H1 (cell line): ENCODE measurements around the gene COL6A5. TPM values are rescaled to one million over a fixed set of nuclear protein-coding genes. Genes with fewer than 3 reads are reported as not detected.

Experiments used
- EP300 ChIP-seq, 2 experiments: IDR thresholded peaks; 1 replicate in 1 of 2; 2 replicates in 1 of 2; pipeline ENCODE4 v1.6.1; 2011 to 2012; ENCODE audit warnings: low read depth in 2 of 2, low read length in 2 of 2, mild to moderate bottlenecking in 2 of 2, borderline replicate concordance in 1 of 2, inconsistent platforms in 1 of 2, moderate library complexity in 1 of 2
- GTF2F1 ChIP-seq: IDR thresholded peaks from 2 replicates; pipeline ENCODE4 v1.6.1; 2012; ENCODE audit warnings: low read depth, low read length, improper control_type of control experiment, borderline replicate concordance
- HDAC6 ChIP-seq: IDR thresholded peaks from one replicate; pipeline ENCODE4 v1.7.1; 2012; ENCODE audit warnings: low read depth, mild to moderate bottlenecking, inconsistent platforms, low read length, moderate library complexity
- KDM4A ChIP-seq: IDR thresholded peaks from one replicate; pipeline ENCODE4 v1.7.1; 2012; ENCODE audit warnings: low read depth, mild to moderate bottlenecking, moderate library complexity, low read length, inconsistent platforms; ENCODE audit not compliant: severe bottlenecking
- RFX5 ChIP-seq: IDR thresholded peaks from 2 replicates; pipeline ENCODE4 v1.6.1; 2011; ENCODE audit warnings: low read depth, low read length, improper control_type of control experiment, borderline replicate concordance
- polyA plus RNA-seq, 7 experiments: library from polyadenylated mRNA; depleted of rRNA in 3 of 7; stranded (reverse) in 5 of 7; unstranded in 2 of 7; fragments of >200 nt in 5 of 7; fragments of 200-250 nt in 2 of 7; gene quantifications; 1 replicate in 5 of 7; 2 replicates in 1 of 7; 4 replicates in 1 of 7; pipeline versions ENCODE4 v1.2.1 to v1.2.3, GENCODE V29; 2011 to 2013; ENCODE audit warnings: missing spikeins in 2 of 7, mixed read lengths in 2 of 7
- total RNA-seq: library from RNA; stranded (reverse); fragmentation: NEBNext Ultra II Directional; extraction: Animal tissue kit (Norgen Biotek cat#: 25700); gene quantifications from 2 replicates; pipeline ENCODE4 v1.2.1, GENCODE V29; 2021
- TF ChIP-seq, protein P1 (sequence below): IDR thresholded peaks from 2 replicates; pipeline ENCODE4 v1.6.1; 2011; ENCODE audit warnings: low read depth, mild to moderate bottlenecking, low read length; ENCODE audit not compliant: insufficient read depth

Gene COL6A5
- total and polyA plus RNA-seq, 2 of the 8 experiments (the other 6 are each of a cell fraction or from before 2014, with no cell fraction given), result 0.05 to 0.06 TPM

DNA sequence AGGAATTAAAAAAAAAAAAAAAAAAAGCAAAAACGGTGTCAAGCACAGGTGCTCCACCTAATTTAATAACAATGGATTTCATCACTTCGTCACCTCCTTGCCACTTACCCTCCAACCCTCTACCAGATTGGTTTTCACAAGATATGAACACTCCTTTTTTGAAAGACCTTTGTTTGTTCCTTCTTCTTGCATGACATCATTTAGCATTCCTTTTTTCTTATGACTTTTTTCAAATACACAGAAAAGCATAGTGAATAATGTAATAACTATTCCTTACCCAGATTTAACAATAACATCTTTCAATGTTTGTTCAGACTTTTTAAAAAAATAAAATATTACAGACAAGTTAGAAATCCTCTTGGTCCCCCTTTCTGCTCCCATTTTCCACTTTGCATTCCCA, 187.8 kb downstream of the COL6A5 start (continued):
- no peak for TF ChIP-seq HDAC6
- no peak for TF ChIP-seq GTF2F1
- TF ChIP-seq RFX5, result no peak
- TF ChIP-seq, protein P1, sequence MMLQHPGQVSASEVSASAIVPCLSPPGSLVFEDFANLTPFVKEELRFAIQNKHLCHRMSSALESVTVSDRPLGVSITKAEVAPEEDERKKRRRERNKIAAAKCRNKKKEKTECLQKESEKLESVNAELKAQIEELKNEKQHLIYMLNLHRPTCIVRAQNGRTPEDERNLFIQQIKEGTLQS, result no peak
- no peak for TF ChIP-seq KDM4A
- no peak for TF ChIP-seq EP300 (IDR thresholded peaks at IDR 0.05; ENCODE audit: borderline replicate concordance in 1 of 2, low read depth in 2 of 2, low read length in 2 of 2)
- TF ChIP-seq, all 59 proteins: peak for 0

Other genes starting within 250 kb of the COL6A5 start
- 0.09 TPM in 1 of 2 replicates, not detected in the other for gene COL6A6, start 171.5 kb downstream of the COL6A5 start, total RNA-seq
- 0.02 TPM in 2 replicates for gene COL6A6, start 171.5 kb downstream of the COL6A5 start, polyA plus RNA-seq (2011; rRNA removed)